MM.1S (cell line): ENCODE results near the gene SORD.

Experiments
- CTCF ChIP-seq: fragments of 300-600 bp; sonication (generic); IDR thresholded peaks from 2 replicates; pipeline ENCODE4 v1.5.1; 2016; ENCODE audit warnings: antibody characterized with exemption, low read length, mixed read lengths
- EZH2 ChIP-seq: fragments of 300-600 bp; sonication (generic); optimal IDR thresholded peaks from 2 replicates; pipeline ENCODE3; 2017; ENCODE audit warnings: low read depth, mild to moderate bottlenecking, antibody characterized with exemption, low read length, mixed read lengths

- no peak for TF ChIP-seq CTCF
- no peak for TF ChIP-seq EZH2
Observed at GRCh38 chr15:45101749-45102148, 78.8 kb downstream of the SORD start.
